ENCODE data around the gene MAP3K13.

The MAP3K13 gene

GRCh38 chr3:185401319-185401955 lies 38.5 kb downstream of the MAP3K13 start:
- TF ChIP-seq CTCF (IDR thresholded peaks at IDR 0.05) = no peak
- TF ChIP-seq ZFX (IDR thresholded peaks at IDR 0.05; ENCODE audit: borderline replicate concordance) = no peak
- no peak overlapping the region for H3K27ac ChIP-seq

GRCh38 chr3:185402561-185402960 lies 39.6 kb downstream of the MAP3K13 start:
- H3K27ac ChIP-seq = no peak overlapping the region
- TF ChIP-seq CTCF (IDR thresholded peaks at IDR 0.05) (no peak), ZFX (IDR thresholded peaks at IDR 0.05; ENCODE audit: borderline replicate concordance) (no peak)

- no peak overlapping the region for H3K27ac ChIP-seq
- TF ChIP-seq ZFX (IDR thresholded peaks at IDR 0.05; ENCODE audit: borderline replicate concordance) (no peak), CTCF (IDR thresholded peaks at IDR 0.05) (no peak)
Measured at GRCh38 chr3:185403002-185403401, 40.1 kb downstream of the MAP3K13 start.

GRCh38 chr3:185405243-185405642 lies 42.3 kb downstream of the MAP3K13 start:
- H3K27ac ChIP-seq = no peak overlapping the region
- TF ChIP-seq CTCF (IDR thresholded peaks at IDR 0.05) (no peak), ZFX (IDR thresholded peaks at IDR 0.05; ENCODE audit: borderline replicate concordance) (no peak)

- TF ChIP-seq ZFX (IDR thresholded peaks at IDR 0.05; ENCODE audit: borderline replicate concordance) = no peak
- TF ChIP-seq CTCF (IDR thresholded peaks at IDR 0.05) = no peak
- H3K27ac ChIP-seq = no peak overlapping the region
Measured at GRCh38 chr3:185405664-185406063, 42.7 kb downstream of the MAP3K13 start.

GRCh38 chr3:185406121-185406620 lies 43.2 kb downstream of the MAP3K13 start:
- TF ChIP-seq CTCF (IDR thresholded peaks at IDR 0.05) (no peak), ZFX (IDR thresholded peaks at IDR 0.05; ENCODE audit: borderline replicate concordance) (no peak)
- H3K27ac ChIP-seq = no peak overlapping the region

GRCh38 chr3:185409957-185410356 lies 47.0 kb downstream of the MAP3K13 start:
- H3K27ac ChIP-seq = no peak overlapping the region
- TF ChIP-seq ZFX (IDR thresholded peaks at IDR 0.05; ENCODE audit: borderline replicate concordance) (no peak), CTCF (IDR thresholded peaks at IDR 0.05) (no peak)

Measured in 22Rv1 (cell line).